Brain microvascular endothelial cell (primary cell): Measurements from ENCODE around the gene SLC45A1.

ENCODE experiments used
- DNase-seq: peaks from one replicate; pipeline ENCODE4 v3.0.0-alpha.2; 2020
- H3K27ac ChIP-seq: fragments of 250-450 bp; sonication (Bioruptor Pico); 2 replicates; pipeline ENCODE4 v1.5.1; 2020; ENCODE audit warnings: mild to moderate bottlenecking, moderate library complexity
- H3K27me3 ChIP-seq: fragments of 250-450 bp; sonication (Bioruptor Pico); replicated peaks from 2 replicates; pipeline ENCODE4 v1.5.1; 2020; ENCODE audit warnings: mild to moderate bottlenecking
- H3K36me3 ChIP-seq: fragments of 250-450 bp; sonication (Bioruptor Pico); replicated peaks from 2 replicates; pipeline ENCODE4 v1.5.1; 2020; ENCODE audit warnings: mild to moderate bottlenecking
- H3K4me3 ChIP-seq: 2 replicates; pipeline ENCODE4 v1.5.1; 2011; ENCODE audit warnings: low read depth, mild to moderate bottlenecking, control low read depth, low read length, moderate library complexity
- CTCF ChIP-seq: IDR thresholded peaks from 2 replicates; pipeline ENCODE4 v1.5.1; 2011; ENCODE audit warnings: low read depth, mild to moderate bottlenecking, moderate library complexity, low read length, control low read depth, inconsistent platforms; ENCODE audit errors: missing control alignments
- in situ Hi-C: cut with HindIII; loops from 2 replicates; pipeline ENCODE4 v1.10.0; 2017; ENCODE audit warnings: low sequenced_read_pairs, low pct_ligation_motif_present

Gene SLC45A1

GRCh38 chr1:8373581-8374241, 55.8 kb downstream of the SLC45A1 start:
- TF ChIP-seq CTCF = no peak
- in situ Hi-C loops = no loop called here
- Histone ChIP-seq H3K4me3 (no peak overlapping the region), H3K36me3 (no peaks in the 10 kb centered on the region), H3K27me3 (no peaks in the 10 kb centered on the region), H3K27ac (peak overlapping the region; percentile 77)
- DNase-seq = peak; percentile 63

GRCh38 chr1:8374356-8374755, 56.4 kb downstream of the SLC45A1 start:
- DNase-seq = no peak
- H3K36me3 ChIP-seq = peaks cover 2% of the 10 kb centered on the region
- no peaks in the 10 kb centered on the region for H3K27me3 ChIP-seq
- no peak overlapping the region for H3K4me3 ChIP-seq
- peak overlapping the region; percentile 77 for H3K27ac ChIP-seq
- in situ Hi-C loops = no loop called here
- no peak for TF ChIP-seq CTCF

GRCh38 chr1:8374812-8375211, 56.9 kb downstream of the SLC45A1 start:
- Histone ChIP-seq H3K27me3 (no peaks in the 10 kb centered on the region), H3K4me3 (no peak overlapping the region), H3K27ac (peak overlapping the region; percentile 77), H3K36me3 (peaks cover 4% of the 10 kb centered on the region)
- in situ Hi-C loops = no loop called here
- TF ChIP-seq CTCF = peak; percentile 73
- DNase-seq = peak; percentile 45

GRCh38 chr1:8376358-8376840, 58.5 kb downstream of the SLC45A1 start:
- Histone ChIP-seq H3K27ac (no peak overlapping the region), H3K4me3 (no peak overlapping the region), H3K36me3 (peaks cover 4% of the 10 kb centered on the region), H3K27me3 (no peaks in the 10 kb centered on the region)
- no peak for DNase-seq
- TF ChIP-seq CTCF = no peak
- in situ Hi-C loops = no loop called here

GRCh38 chr1:8377271-8377981, 59.5 kb downstream of the SLC45A1 start:
- no peak for TF ChIP-seq CTCF

More at GRCh38 chr1:8377271-8377981, 59.5 kb downstream of the SLC45A1 start:
- H3K36me3 ChIP-seq = peaks cover 4% of the 10 kb centered on the region
- in situ Hi-C loops = no loop called here
- H3K27me3 ChIP-seq = no peaks in the 10 kb centered on the region
- H3K27ac ChIP-seq = no peak overlapping the region
- no peak for DNase-seq
- no peak overlapping the region for H3K4me3 ChIP-seq
